CD4-positive, alpha-beta T cell treated with Interleukin-6 for 4 hours (primary cell): ENCODE results near the gene GOLT1A.
"Not testable (repeated sequence)": the region's sequence is repeated elsewhere in the genome, so short reads cannot be mapped to it uniquely, and the experiment has no call there.

Experiments used
- DNase-seq: peaks from one replicate; pipeline ENCODE4 v3.0.0-alpha.2; 2020; ENCODE audit warnings: mixed read lengths

The GOLT1A gene

DNA sequence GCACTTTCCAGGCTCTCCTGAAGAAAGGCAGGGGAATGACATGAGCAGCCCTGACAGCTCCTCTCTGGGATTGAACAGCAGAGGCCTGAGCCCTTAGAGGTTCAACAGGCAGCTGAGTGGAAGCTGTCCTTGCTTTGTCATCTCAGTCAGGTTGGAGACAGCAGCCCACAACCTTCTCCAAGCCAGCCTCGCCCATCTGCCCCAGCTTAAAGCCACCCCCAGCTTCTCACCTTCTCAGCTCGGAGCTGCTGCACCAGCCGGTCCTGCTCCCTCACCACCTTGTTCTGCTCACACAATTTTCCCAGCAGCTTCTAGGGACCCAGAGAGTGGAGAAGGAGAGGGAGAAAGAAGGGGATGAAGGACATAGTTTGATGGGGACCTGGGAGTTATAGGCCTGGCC lies 35.2 kb upstream of the GOLT1A start:
- no peak for DNase-seq

DNA sequence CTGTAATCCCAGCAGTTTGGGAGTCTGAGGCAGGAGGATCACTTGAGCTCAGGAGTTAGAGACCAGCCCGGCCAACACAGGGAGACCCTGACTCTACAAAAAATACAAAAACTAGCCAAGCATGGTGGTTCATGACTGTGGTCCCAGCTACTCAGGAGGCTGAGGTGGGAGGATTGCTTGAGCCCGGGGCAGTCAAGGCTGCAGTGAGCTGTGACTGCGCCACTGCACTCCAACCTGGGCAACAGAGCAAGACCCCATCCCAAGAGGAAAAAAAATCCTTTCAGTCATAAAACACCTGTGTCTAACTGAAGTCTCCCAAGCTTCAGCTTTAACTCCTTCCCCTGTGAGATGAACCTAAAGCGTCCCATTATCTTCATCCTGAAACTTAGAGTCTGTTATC lies 33.1 kb upstream of the GOLT1A start:
- DNase-seq: no peak

DNA sequence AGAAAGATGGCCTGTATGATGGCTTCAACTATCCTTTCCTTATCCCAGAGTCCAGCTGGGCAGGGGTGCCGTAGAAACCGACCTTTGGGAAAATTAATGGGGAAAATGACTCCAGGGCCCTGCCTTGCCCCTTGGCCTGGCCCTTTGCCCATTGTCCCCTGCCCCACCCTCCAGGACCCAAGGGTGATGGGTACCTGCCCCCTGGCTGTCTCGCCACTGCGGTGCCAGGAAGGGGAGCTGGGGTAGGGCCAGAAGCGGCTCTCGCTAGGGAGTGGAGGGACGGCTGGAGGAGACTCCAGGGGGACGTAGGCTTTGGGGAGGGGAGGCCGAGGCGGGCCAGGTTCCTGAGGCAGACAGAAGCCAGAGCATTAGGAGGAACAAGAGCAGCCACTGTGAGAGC lies 29.1 kb upstream of the GOLT1A start:
- no peak for DNase-seq

DNA sequence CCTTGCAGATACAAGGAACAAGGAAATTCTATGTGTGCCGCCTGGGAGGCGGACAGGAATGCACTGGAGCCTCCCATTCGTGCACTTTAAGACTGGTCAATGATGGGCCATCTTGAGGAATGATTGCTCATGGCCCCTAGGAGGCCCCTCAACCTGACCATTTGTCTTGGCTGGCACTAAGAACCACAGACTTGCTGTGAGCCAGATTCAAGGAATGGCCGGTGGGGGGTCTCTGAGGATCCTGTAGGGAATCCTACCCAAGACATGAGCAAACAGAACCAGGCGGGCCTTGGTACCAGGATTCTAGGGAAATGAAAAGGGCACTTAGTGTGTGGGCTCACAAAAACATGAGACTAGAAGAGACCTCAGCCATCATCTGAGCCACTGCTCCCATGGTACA lies 28.1 kb upstream of the GOLT1A start:
- DNase-seq: no peak

DNA sequence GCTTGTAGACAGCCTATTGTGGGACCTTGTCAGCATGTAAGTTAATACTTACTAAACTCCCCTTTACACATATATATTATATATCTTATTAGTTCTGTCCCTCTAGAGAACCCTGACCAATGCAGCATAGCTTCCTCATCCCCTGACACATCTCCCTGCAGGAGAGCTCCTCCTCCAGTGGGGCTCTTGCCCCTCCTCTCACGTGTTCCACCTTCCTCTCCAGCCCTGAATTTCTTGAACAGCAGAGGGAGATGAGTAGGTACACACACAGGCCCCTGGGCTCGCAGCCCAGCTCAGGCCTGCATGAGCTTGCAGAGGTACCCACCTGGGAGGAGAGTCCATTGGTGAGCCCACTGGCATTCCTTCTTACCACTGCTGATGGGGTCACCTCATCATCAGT lies 27.3 kb upstream of the GOLT1A start:
- DNase-seq: no peak

DNA sequence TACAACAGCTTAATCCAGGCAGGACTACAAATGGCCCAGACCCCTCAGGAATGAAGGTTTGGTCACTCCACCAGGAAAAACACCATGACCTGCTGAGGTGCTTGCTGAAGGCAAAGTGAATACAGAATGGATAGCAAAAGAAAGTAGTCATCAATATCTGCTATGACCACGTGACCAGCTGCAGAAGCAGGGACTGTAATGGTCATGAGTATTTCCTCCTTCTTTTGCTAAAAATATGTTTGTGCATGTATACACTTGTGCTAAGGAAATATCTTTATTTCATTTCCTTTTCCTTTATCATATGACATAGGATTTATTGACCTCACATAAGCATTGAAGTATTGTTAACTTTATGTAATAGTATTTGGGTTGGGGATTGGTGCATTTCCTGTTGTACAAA lies 26.4 kb upstream of the GOLT1A start:
- no peak for DNase-seq

DNA sequence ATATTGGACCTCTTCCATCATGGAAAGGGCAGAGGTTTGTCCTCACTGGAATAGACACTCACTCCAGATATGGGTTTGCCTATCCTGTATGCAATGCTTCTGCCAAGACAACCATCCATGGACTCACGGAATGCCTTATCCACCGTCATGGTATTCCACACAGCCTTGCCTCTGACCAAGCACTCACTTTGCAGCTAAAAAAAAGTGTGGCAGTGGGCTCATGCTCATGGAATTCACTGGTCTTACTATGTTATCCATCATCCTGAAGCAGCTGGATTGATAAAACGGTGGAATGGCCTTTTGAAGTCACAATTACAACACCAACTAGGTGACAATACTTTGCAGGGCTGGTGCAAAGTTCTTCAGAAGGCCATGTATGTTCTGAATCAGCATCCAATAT lies 25.6 kb upstream of the GOLT1A start:
- DNase-seq: not testable (repeated sequence)

DNA sequence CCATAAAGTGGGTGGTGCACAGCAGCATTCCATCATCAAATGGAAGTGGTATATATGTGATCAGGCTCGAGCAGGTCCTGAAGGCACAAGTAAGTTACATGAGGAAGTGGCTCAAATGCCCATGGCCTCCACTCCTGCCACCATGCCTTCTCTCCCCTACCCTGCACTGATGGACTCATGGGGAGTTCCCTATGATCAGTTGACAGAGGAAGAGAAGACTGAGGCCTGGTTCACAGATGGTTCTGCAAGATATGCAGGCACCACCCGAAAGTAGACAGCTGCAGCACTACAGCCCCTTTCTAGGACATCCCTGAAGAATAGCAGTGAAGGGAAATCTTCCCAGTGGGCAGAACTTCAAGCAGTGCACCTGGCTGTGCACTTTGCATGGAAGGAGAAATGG lies 24.7 kb upstream of the GOLT1A start:
- DNase-seq: not testable (repeated sequence)

DNA sequence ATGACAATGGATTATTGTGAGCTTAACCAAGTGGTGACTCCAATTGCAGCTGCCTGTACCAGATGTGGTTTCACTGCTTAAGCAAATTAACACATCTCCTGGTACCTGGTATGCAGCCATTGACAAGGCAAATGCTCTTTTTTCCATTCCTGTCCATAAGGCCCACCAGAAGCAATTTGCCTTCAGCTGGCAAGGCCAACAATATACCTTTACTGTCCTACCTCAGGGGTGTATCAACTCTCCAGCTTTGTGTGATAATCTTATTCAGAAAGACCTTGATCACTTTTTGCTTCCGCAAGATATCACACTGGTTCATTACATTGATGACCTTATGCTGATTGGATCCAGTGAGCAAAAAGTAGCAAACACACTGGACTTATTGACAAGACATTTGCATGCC lies 23.7 kb upstream of the GOLT1A start:
- not testable (repeated sequence) for DNase-seq

DNA sequence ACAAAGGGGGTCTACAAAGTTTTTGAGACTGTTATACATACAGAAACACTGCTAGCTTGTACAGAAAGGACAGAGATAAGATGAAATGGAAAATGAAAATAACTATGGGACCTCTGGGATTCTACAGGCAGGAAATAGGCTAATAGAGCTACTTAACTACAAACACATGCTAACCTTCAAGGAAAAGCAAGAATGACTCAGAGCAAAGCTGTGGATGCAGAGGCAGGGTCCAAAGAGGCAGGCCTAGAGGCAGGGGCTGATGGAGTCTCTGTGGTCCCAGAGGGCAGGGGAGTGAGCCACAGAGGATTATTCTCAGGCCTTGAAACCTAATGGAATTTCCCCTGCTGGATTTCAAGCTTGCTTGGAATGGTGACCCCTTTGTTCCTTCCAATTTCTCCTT lies 18.7 kb upstream of the GOLT1A start:
- DNase-seq: no peak

DNA sequence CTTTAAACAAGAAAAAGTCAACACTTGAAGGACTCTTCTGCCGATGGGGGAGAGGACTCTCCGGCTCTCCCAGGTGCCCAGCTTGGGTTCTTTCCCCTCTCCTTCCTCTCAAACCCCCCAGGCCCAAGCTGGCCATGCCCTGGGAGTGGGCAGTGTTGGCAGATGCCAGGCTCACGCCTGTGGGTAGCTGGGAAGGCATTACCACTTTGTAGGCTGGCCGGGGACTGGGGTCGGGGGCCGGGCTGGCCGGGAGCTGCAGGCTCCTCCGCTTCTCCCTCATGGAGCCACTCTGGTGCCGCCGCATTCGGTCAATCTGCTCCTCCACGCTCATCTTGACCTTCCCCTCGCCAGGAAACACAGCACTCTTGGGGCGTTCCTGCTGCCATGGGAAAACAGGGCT lies 16.4 kb upstream of the GOLT1A start:
- DNase-seq: no peak

DNA sequence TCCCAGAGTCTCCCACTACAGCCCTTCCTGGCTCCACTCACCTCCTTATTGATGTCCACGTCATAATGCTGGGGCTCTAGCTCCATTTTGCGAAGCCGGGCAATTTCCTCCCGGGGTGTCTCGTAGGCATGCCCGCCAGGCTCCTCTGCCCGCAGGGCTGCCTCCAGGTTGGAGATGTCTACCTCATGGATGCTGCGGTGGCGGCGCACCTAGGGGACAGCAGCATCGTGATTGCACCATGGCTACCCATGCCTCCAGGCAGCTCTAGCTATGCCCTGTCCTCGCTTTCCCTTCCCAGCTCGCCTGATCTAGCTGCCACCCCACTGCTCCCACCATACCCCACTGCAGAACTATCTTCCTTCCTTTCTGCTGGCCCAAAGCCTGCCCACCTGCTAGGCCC lies 15.1 kb upstream of the GOLT1A start:
- no peak for DNase-seq

DNA sequence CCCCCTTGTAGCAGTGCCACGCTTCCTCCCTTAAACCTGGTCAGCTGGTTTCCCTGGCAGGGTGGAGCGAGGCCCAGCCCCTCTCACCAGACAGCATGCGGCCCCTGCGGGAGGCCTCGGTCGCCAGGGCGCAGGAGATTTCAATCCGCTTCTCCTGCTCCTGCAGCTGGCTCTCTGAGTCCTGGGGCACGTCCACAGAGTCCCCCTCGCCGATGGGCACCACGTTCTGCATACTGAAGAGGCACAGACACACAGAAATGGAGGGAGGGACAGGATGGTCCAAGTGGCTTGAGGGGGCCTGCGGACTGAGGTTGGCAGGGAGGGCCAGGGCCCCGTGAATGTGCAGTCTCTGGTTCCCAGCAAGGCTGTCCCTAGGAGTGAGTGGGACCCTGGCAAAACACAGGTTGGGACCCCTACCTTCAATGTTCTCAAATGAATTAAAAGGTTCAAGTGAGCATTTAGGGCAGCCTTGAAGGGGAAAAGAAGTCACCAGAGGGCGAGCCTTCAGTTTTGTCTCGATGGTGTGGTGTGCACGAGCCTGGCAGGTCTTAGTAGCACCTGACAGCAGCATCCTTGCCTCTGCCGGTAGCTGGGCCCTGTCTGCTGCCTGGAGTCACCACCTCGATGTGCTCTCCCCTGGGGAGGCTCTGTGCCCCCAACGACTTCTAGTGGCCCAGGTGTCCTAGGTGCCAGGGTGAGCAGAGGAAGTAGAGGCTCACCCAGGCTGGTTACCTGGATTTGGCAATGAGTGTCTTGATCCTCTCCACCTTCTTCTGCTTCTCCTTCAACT lies 14.4 kb upstream of the GOLT1A start:
- DNase-seq: no peak

DNA sequence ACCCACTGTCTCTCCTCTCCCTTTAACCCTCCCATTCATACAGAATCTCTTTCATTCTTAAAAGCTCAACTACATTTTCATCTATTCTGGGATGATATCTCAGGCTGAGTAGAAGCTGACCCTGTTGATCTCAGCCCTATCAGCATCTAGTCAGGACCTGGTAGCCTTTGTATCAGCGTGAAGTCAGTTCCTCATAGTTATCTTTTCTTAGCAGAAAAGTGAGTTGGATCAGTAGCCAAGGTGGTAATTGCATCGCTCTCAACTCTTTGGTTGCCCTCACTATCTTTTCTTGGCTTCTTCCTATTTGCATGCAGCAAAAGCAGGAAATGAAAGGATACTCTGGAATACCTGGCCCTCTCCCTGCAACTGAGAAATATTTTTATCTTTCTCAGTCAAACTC lies 13.6 kb upstream of the GOLT1A start:
- no peak for DNase-seq

DNA sequence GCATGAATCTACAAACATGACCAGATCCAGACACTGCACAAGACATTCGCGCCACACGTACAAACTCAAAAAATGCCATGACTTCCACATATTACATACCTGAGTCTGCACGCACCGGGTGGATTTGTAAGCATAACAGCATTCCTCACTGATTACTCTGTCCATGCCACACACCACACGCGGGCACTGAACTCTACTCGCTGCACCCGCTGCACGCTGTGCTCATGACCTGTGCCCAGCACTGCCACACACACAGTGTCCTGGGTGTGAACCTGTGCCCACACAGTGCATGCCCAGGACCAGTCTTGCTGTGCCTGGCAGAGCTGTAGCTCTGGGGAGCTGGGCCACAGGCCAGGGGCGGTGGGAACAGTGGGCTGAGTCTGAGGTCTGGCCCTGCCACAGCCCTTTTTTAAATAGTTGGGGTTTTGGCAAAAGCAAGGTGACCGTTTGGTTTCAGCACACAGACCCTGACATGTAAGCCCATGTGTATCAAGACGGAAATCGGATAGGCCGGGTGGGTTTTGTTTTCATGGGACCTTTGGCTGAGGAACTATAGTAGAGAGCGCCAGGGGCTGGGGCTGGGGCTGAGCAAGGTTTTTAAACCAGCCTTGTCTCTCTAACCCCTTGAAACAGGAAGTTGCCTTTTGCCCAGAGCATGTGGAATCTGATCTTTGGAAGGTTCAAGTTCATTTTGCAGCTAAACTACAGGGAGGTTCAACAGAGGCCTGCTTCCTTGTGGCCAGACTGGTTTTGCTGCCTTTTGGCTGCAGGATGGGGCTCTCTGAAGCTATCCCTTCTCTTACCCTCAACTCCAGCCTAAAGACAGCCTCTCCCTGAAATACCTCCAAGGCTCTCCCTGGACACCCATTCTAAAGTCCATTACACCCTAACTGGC lies 12.3 kb upstream of the GOLT1A start:
- no peak for DNase-seq

DNA sequence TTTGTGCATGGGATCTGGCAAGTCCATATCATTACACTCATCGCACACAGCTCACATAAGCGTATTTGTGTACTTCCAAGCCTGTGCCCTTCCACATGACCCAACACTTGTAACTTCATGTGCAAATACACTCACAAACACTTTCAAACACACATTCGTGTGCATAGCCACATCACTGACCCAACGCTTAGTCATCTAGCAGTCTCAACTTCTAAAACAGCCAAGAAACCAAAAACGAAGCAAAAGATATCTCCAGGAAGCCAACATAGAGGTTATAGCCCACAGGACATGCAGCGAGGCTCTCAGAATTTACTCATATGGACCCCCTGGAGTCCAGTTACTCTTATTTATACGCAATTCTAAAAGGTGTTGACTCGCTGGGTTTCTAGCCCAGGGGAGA lies 10.9 kb upstream of the GOLT1A start:
- DNase-seq: no peak

DNA sequence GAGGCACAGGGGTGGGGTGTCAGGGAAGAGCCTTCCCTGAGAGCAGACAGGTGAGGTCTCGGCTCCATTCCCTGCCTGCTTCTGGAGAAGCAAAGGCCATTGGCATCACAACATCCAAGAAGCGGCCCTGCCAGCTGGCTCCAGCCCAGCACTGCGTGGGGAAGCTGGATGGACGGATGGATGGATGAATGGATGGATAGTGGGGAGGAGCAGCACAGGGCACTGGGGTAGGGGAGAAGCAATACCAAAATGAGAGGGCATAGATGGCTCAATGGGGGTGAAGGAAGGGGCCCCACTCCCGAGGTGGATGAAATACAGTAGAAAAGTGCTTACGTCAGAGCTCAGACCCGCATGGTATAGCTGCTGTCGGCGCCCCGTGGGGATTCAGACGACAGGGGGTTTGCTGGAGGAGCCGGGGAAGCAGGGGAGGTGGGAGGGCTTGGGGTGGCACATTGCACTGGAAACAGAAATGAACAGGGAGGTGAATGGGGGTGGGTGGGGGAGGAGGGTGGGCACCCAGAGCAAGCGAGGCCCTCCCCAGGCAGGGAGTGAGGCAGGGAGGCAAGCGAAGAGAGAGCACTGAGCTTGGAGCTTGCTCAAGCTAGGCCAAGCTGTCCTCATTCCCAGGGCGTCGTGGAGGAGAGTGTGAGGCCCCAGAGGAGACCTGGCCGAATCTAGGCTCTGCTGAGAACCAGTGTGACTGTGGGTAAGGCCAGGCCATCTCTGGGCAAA lies 9.5 kb upstream of the GOLT1A start:
- DNase-seq: no peak

DNA sequence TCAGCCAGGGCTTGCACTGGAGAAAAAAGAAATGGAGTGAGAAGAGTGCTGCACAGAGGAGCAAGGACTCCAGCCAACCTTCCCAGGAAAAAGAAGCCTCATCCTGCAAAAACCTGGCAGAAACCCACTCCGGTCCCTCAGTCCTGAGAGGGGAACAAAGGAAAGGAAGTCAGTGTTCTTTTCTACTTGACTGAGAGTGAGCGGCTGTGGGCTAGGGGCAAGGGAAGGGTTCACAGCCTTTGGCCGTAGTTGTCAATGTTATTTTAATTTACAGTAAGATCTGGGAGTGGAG lies 8.9 kb upstream of the GOLT1A start:
- DNase-seq: no peak

DNA sequence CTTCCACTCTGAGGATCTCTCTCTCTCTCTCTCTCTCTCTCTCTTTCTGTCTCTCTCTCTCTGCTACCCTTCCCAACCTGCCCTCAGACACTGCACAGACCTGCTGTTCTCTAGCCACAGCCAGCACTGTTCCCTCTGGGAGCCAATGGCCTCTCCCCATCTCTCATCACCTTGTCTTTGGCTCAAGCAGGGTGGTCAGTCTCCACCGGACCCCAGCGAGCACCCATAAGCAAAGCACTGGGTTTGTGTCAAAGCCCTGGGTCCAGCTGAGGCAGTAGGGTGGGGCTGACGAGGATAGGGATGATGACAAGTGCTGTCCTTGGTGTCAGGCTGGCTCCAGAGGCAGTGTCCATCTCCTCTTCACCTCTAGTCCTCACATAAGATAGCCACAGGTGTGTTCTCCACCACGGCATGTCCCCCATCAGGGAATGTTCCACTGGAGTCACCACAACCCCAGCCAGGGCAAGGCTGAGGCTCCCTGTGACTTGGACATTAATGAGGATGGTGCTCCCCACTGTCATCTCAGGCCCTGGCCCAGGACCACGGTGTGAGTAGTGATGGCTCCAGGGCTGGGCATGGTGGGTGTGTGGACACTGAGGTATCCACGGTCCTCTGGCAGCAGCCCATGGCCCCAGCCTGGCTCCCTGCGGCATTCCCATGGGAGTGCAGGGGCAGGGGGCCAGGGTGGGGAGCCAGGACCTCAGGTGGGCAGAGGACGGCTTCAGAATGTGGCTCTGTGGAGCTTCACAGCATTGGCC lies 8.4 kb upstream of the GOLT1A start:
- no peak for DNase-seq

DNA sequence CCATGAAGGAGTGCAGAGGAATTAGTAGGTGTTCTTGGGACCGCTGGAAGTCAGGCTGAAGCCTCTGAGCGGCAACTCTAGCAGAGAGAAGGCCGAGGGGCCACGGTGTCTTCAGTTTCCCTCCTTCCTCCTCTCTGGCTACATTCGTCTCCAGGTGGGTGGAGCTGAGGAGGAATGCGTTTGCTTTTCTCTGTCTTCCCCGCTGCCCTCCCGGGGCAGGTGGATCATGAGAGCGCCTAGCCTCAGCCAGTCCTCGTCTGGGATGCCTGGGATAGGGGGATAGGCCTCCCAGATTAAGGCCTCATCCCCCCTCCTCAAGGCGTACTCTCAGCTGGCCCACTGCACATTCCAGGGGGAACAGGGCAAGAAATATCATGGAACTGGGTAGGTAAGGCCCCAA lies 7.5 kb upstream of the GOLT1A start:
- DNase-seq: no peak

DNA sequence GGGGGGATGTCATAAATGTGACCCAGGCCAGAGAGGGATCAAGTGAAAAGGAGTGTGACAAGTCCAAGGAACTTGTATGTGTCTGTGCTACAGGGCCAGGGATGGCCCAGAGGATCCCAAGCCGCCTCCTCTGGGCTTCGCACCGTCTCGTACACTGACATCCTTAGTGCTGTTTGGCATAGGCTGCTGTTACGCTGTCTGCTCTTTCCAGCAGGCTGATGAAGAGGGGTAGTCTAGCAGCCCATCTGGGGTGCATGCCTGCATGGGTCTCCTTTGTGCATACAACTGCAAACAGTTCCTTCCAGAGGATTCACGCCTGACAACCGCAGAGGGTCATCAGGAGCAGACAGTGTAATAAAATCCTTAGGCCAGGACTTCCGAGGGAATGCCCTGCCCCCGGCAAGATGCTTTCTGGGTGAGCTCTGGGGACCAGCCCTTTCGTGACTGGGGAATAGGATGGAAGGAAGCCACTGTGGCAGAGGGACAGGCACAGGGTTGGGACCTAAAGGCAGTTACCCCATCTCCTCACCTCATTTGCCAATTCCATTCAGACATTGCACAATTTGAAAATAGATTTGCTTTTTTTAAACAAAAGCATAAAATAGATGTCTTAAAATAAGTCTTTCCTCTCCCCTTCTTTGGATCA lies 6.3 kb upstream of the GOLT1A start:
- no peak for DNase-seq

DNA sequence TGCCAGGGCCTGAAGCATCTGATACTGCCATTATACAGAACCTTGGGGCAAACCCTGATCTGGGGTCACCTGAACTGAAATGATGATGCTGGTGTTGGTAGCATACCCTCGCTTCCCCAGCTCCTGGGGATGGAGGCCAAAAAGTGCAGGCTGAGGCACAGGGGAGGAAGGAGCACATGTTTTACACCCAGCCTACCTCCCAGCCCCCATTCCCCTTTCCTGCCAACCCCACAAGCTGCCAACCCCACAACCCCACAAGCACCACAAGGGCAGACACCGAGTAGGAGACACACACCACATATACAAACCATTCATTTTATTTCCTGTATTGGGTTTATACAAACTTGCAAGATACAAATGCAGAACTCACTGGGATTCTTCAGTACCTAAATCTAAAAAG lies 4.8 kb upstream of the GOLT1A start:
- no peak for DNase-seq

DNA sequence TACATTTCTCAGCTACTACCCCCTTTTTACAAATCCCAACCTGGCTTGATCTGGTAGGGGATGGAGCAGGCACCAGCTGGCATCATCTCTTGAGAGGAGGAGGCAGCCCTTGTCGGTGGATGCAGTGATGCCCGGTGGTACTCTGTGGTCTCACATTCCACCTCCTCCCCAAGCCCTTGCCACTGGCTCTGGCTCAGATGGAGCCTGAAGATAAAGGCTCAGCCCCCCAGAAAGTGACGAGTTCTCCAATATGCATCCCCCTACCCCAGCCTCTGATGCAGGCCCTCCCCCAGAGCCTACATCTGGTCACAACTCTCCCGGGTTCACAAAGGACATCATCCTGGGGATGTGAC lies 3.8 kb upstream of the GOLT1A start:
- no peak for DNase-seq
